ENCODE measurements around the gene UNC5A.

GRCh38 chr5:176906796-176907195, 96.4 kb downstream of the UNC5A start:
- TF ChIP-seq CTCF (IDR thresholded peaks at IDR 0.05) = no peak
- TF ChIP-seq POLR2A (IDR thresholded peaks at IDR 0.05) = no peak
